NCI-H1092 treated with DMSO at 0.1 percent for 48 hours (cell line): ENCODE measurements around the gene PGM5.
"Not testable (repeated sequence)": the region's sequence is repeated elsewhere in the genome, so short reads cannot be mapped to it uniquely, and the experiment has no call there.

Source experiments
- DNase-seq: peaks from one replicate; lab custom pipeline; 2025; lab: John Stamatoyannopoulos, UW

The PGM5 gene

GRCh38 chr9:68356380-68357118 lies at the start of gene PGM5:
PGM5 (plus strand) TSS chr9:68356611; CDS start chr9:68357128, 517 bp downstream.
- not testable (repeated sequence) for DNase-seq

- DNase-seq: not testable (repeated sequence)
These were observed 49.3 kb upstream of the PGM5 start for GRCh38 chr9:68307127-68307526.

GRCh38 chr9:68307654-68308053 lies 48.8 kb upstream of the PGM5 start:
- DNase-seq: not testable (repeated sequence)

GRCh38 chr9:68311208-68311607 lies 45.2 kb upstream of the PGM5 start:
- not testable (repeated sequence) for DNase-seq

- DNase-seq: not testable (repeated sequence)
These were observed 38.2 kb upstream of the PGM5 start for GRCh38 chr9:68318209-68318608.

GRCh38 chr9:68323749-68324148 lies 32.7 kb upstream of the PGM5 start:
- not testable (repeated sequence) for DNase-seq

- DNase-seq: not testable (repeated sequence)
These were observed 31.9 kb upstream of the PGM5 start for GRCh38 chr9:68324518-68324917.

- DNase-seq: not testable (repeated sequence)
These were observed 27.3 kb upstream of the PGM5 start for GRCh38 chr9:68329106-68329505.

- not testable (repeated sequence) for DNase-seq
These were observed 25.8 kb upstream of the PGM5 start for GRCh38 chr9:68330531-68331173.

GRCh38 chr9:68332122-68332521 lies 24.3 kb upstream of the PGM5 start:
- not testable (repeated sequence) for DNase-seq

- DNase-seq: not testable (repeated sequence)
These were observed 20.5 kb upstream of the PGM5 start for GRCh38 chr9:68335935-68336334.

GRCh38 chr9:68336639-68337339 lies 19.6 kb upstream of the PGM5 start:
- DNase-seq: not testable (repeated sequence)

GRCh38 chr9:68338000-68338399 lies 18.4 kb upstream of the PGM5 start:
- DNase-seq: not testable (repeated sequence)

- DNase-seq: not testable (repeated sequence)
These were observed 14.0 kb upstream of the PGM5 start for GRCh38 chr9:68342265-68343025.

- not testable (repeated sequence) for DNase-seq
These were observed 13.2 kb upstream of the PGM5 start for GRCh38 chr9:68343242-68343641.

- DNase-seq: not testable (repeated sequence)
These were observed 12.4 kb upstream of the PGM5 start for GRCh38 chr9:68343992-68344391.

- not testable (repeated sequence) for DNase-seq
These were observed 4.7 kb upstream of the PGM5 start for GRCh38 chr9:68351689-68352088.

- DNase-seq: not testable (repeated sequence)
These were observed 425 bp upstream of the PGM5 start for GRCh38 chr9:68355993-68356379.

- not testable (repeated sequence) for DNase-seq
These were observed 806 bp downstream of the PGM5 start for GRCh38 chr9:68357119-68357714.

GRCh38 chr9:68366933-68367547 lies 10.6 kb downstream of the PGM5 start:
- not testable (repeated sequence) for DNase-seq

- DNase-seq: not testable (repeated sequence)
These were observed 19.4 kb downstream of the PGM5 start for GRCh38 chr9:68375789-68376188.
